ENCODE data around the gene CYP26B1. TPM values are rescaled to one million over a fixed set of nuclear protein-coding genes. Genes with fewer than 3 reads are reported as not detected.

Gene CYP26B1
- total RNA-seq, 1 experiment from 2014 or later = 0.94 TPM

DNA sequence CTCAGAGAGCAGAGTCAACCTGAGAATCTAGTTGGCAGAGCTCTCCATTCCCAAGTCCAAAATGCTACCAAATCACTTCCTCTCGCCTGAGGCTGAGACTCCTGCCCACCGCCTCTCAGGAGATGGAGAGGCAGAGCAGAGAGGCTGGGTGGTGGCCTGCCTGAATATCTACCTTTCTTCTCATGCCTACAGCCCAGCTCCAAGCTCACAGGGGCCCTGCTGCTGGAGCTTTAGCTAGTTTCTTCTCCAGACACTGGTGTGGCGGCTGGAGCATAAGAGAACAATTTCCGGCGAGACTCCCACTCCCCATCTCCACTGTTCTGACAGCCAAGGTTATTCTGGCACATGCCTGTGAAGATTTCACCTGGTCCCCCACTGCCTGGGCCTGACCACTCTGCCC is 8.1 kb upstream of the CYP26B1 start:
- no peak for DNase-seq (ENCODE audit: extremely low read depth, low read depth)

- DNase-seq (ENCODE audit: extremely low read depth, low read depth) = no peak
Observed at GRCh38 chr2:72155151-72155550, 7.5 kb upstream of the CYP26B1 start.

- DNase-seq (ENCODE audit: extremely low read depth, low read depth) = no peak
Observed at GRCh38 chr2:72154386-72154975, 6.8 kb upstream of the CYP26B1 start.

- DNase-seq (ENCODE audit: extremely low read depth, low read depth) = no peak
Observed at GRCh38 chr2:72153924-72154323, 6.3 kb upstream of the CYP26B1 start.

GRCh38 chr2:72153026-72153791 is 5.5 kb upstream of the CYP26B1 start:
- no peak for DNase-seq (ENCODE audit: extremely low read depth, low read depth)

DNA sequence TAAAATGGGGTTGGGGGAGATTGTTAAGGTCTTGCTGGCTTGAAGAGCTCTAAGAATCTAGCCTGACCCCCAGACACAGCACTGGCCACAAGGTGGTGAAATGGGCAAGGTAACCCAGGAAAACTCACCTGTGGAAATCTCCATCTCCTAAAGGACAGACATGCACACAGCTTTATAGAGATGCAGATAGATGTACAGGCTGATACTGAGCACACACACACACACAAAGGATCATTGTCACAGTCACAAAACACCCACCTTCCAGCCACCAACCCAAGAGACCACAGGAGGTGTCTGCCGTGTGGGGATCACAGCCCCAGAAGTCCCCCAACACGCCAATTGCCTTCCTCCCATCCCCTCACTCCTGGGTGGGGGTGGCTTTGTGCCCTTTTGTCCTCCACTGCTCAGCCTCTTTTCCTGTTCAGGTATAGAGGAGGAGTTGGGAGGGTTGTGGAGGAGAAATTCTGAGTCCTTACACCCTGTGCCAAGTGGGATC is 3.2 kb upstream of the CYP26B1 start:
- no peak for DNase-seq (ENCODE audit: extremely low read depth, low read depth)

- DNase-seq (ENCODE audit: extremely low read depth, low read depth) = peak; percentile 78
Observed at GRCh38 chr2:72150157-72150860, 2.6 kb upstream of the CYP26B1 start.

GRCh38 chr2:72149556-72150156 is 2.0 kb upstream of the CYP26B1 start:
- no peak for DNase-seq (ENCODE audit: extremely low read depth, low read depth)

- no peak for DNase-seq (ENCODE audit: extremely low read depth, low read depth)
Observed at GRCh38 chr2:72148837-72149555, 1.3 kb upstream of the CYP26B1 start.

DNA sequence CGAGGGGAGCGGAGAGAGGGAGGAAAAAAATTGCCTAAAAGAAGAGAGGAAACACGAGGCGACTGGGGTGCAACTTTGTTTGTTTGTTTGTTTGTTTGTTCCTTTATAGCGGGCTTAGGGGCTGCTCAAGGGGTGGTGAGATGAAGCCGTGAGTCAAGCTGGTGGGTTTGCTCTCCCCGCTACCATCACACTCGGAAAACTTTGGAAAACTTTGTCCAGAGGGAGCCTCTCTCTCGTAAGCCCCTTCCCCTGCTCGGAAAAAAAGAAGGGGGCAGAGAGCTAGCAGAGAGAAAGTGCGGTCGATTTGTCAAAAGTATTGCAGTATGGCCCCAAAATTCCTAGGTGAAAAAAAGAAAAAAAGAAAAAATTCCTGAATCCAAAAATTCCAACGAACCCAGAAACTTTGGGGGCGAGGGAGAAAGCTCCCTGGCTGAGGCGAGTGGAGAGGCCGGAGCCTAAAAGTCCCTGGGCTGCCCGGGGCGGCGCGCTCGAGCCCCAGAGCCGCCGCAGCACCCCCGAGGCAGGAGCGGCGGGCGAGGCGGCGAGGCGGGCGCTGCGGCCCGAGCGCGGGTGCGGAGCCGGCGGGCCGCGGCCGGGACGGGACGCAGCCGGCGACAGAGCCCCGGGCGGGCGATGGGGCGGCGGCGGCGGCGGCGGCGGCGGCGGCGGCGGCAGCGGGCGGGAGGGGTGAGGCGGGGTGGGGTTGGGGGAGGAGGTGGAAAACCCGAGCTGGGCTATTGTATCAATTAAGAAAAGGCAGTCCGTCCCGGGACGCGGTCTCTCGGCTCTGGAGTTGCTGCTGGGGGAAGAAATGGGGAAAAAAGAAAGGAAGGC is 558 bp upstream of the CYP26B1 start:
- DNase-seq (ENCODE audit: extremely low read depth, low read depth) = no peak

GRCh38 chr2:72146347-72147302 is 1.0 kb downstream of the CYP26B1 start:
- DNase-seq (ENCODE audit: extremely low read depth, low read depth) = no peak

GRCh38 chr2:72145658-72146329 is 1.9 kb downstream of the CYP26B1 start:
- no peak for DNase-seq (ENCODE audit: extremely low read depth, low read depth)

GRCh38 chr2:72145289-72145657 is 2.4 kb downstream of the CYP26B1 start:
- DNase-seq (ENCODE audit: extremely low read depth, low read depth) = no peak

DNA sequence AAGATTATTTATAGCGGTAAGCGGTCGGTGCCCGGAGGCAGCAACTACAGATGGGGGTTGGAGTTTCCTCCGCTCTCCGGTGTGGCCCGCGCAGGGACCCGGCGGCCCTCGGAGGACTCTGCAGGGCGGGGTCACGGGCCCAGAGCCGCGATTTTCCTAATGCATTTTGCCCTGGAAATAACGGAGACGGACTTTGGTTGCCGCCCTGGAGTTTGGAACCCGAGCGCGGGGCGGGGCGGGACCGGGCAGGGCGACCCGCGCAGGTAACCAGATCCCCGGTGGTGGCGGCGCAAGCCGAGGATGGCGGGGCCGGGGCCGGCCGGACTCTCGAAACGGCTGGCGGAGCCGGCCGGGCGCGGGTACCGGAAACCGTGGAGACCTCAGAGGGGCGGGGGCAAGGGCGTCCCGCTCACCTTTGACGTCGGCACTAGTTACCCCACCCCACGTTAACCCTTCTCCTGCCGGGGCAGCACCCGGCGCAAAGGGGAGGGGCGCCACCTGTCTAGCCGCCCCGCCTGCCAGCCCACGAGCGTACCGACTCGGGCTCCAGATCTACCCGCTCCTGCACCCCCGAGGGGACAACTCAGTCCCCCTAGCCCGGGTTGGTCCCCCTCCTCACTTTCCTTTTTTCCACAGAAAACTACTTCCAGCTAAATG is 2.9 kb downstream of the CYP26B1 start:
- DNase-seq (ENCODE audit: extremely low read depth, low read depth) = peak; percentile 24

DNA sequence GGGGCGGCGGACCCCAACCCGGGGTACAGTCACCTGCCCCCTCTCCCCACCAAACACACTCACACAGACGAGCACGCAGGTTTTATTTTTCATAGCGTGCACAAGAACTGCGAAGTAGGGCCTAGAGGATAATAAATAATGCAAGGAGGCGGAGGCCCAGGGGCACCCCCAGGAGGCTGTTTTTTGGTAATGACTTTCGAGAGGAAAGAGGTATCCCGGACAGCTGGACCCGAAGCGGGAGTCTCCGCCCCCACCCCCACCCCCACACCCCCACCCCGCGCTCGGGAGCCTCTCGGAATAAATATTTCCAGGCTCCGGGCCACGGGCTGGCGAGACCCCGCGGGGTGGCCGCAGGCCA is 3.4 kb downstream of the CYP26B1 start:
- DNase-seq (ENCODE audit: extremely low read depth, low read depth) = no peak

DNA sequence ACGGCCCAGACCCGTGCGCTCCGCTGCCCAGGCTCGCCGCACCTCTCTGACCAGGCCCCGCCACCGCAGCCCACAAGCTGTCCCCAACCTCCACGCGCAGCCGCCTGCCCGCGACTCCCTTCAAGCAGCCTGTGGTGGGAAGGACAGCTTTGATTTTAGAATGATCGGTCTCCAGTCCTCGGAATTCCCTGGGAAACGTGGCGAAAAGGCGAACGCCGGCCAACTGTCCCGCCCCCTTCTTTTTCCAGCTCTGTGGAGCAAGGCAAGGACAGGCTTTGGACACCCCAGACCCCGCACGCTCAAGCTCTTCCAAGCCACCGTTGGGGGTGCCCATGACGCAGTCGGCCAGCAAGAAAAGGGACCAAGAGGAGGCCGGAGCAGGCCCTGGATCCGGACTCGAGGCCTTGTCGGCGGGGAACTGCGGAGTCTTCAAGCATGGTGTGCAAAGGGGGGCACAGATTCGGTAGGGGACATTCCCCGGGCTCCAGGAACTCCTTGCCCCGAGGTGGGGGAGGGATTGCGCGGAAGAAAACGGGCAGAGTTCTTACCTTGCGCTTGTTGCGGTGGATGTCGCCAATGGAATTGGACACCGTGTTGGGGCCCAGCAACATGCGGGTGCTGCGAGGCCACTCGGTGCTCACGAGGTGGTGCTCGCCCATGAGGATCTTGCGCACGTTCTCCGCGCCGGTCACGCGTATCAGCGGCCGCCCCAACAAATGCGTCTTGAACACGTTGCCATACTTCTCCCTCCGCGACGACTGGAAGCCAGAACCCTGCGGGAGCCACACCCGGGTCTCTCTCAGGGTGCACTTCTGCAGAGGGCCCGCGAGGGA is 4.0 kb downstream of the CYP26B1 start:
- no peak for DNase-seq (ENCODE audit: extremely low read depth, low read depth)

All from NCI-H460 (cell line).